Immature natural killer cell (primary cell): ENCODE results near the gene LTC4S. TPM values are rescaled to one million over a fixed set of nuclear protein-coding genes. Genes with fewer than 3 reads are reported as not detected.

ENCODE experiments used
- DNase-seq, 3 donors: peaks; one replicate each; pipeline ENCODE4 v3.0.0; 2022; ENCODE audit warnings: mixed read lengths in 1 of 3
- H3K27ac Mint-ChIP-seq, 6 donors: one replicate each; pipeline ENCODE4 v1.8.0; 2020; ENCODE audit warnings: mixed read lengths in 6 of 6, mild to moderate bottlenecking in 5 of 6, inconsistent platforms in 4 of 6, moderate library complexity in 3 of 6
- H3K27me3 Mint-ChIP-seq, 3 donors: one replicate each; pipeline ENCODE4 v1.8.0; 2020 to 2021; ENCODE audit warnings: low read depth in 3 of 3, mild to moderate bottlenecking in 3 of 3, mixed read lengths in 3 of 3, moderate library complexity in 3 of 3, inconsistent platforms in 1 of 3
- H3K36me3 Mint-ChIP-seq, 3 donors: one replicate each; pipeline ENCODE4 v1.8.0; 2020; ENCODE audit warnings: mixed read lengths in 3 of 3, inconsistent platforms in 2 of 3, mild to moderate bottlenecking in 2 of 3
- H3K4me1 Mint-ChIP-seq, 2 donors: one replicate each; pipeline ENCODE4 v1.8.0; 2020; ENCODE audit warnings: inconsistent platforms in 2 of 2, mild to moderate bottlenecking in 2 of 2, mixed read lengths in 2 of 2, moderate library complexity in 1 of 2
- H3K4me3 Mint-ChIP-seq, 5 donors: one replicate each; pipeline ENCODE4 v1.8.0; 2020; ENCODE audit warnings: mild to moderate bottlenecking in 5 of 5, mixed read lengths in 5 of 5, inconsistent platforms in 3 of 5, moderate library complexity in 3 of 5
- H3K9me3 Mint-ChIP-seq, 6 donors: one replicate each; pipeline ENCODE4 v1.8.0; 2020; ENCODE audit warnings: mild to moderate bottlenecking in 6 of 6, mixed read lengths in 6 of 6, inconsistent platforms in 4 of 6, moderate library complexity in 3 of 6
- polyA plus RNA-seq, 3 donors: library from polyadenylated mRNA; unstranded; fragments of 300-500 nt; fragmentation: Illumina TruSeq; gene quantifications; one replicate each; pipeline ENCODE4 v1.2.3, GENCODE V29; 2021

The LTC4S gene
- polyA plus RNA-seq, 3 donors from 2014 or later = 2.3 to 5.8 (median 5.8) TPM

DNA sequence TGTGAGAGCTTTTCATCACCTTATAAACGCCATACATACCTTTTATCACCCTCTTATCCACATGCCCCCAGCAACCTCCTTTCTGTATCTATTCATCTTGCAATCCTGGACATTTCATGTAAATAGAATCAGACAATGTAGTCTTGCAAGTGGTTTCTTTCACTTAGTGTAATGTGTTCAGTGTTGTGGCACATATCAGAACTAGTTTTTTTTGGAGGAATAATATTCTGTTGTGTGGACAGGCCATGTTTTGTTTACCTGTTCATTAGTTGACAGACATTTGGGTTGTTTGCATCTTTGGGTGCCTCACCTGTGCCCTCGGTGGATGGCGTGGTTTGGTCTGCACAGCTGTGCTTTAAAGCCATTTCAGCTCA is 28.3 kb downstream of the LTC4S start:
- DNase-seq = no peak
- peak overlapping the region; percentile 95 to 100 (median 100) for H3K27ac Mint-ChIP-seq

DNA sequence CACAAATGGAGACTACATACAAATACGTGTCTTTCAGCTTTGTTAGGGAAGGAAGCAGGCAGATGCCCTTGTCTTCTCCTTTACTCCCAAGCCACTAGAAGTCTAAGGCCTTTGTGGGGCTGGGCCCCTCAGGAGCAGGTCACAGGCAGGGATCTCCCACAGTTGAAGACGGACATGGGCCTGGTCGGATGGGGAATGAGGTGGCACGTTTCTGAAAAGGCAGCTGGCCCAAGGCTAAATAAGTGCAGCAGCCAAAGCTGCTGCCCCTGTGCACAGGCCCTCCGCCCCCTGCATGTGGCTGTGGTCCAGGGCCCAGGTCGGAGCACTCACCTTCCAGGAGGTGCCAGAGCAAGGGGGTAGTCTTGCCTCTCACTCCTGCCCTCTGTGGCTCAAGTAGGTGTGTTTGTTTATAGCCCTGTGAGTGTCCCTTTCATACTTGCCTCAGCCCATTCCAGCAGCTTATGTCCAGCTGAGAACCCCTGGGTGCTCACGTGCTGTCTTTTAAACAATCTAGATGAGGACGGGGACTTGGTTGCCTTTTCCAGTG is 28.7 kb downstream of the LTC4S start:
- H3K36me3 Mint-ChIP-seq = peaks cover 3 to 18% (median 4%) of the 10 kb centered on the region in 3 donors
- peaks cover 55 to 62% of the 10 kb centered on the region in 2 donors for H3K4me1 Mint-ChIP-seq
- peaks cover 26 to 41% (median 33%) of the 10 kb centered on the region in 3 donors for H3K27me3 Mint-ChIP-seq
- peak overlapping the region; percentile 93 to 99 (median 96) for H3K4me3 Mint-ChIP-seq
- DNase-seq = no peak
- peak overlapping the region; percentile 95 to 100 (median 100) for H3K27ac Mint-ChIP-seq
- H3K9me3 Mint-ChIP-seq = no peaks in the 10 kb centered on the region

More for the DNA sequence above, 28.3 kb downstream of the LTC4S start:
- H3K4me1 Mint-ChIP-seq = peaks cover 57 to 60% of the 10 kb centered on the region in 2 donors
- H3K9me3 Mint-ChIP-seq = no peaks in the 10 kb centered on the region
- peaks cover 3 to 16% (median 4%) of the 10 kb centered on the region in 3 donors for H3K36me3 Mint-ChIP-seq
- H3K27me3 Mint-ChIP-seq = peaks cover 26 to 40% (median 33%) of the 10 kb centered on the region in 3 donors
- peak overlapping the region; percentile 93 to 99 (median 96) for H3K4me3 Mint-ChIP-seq

DNA sequence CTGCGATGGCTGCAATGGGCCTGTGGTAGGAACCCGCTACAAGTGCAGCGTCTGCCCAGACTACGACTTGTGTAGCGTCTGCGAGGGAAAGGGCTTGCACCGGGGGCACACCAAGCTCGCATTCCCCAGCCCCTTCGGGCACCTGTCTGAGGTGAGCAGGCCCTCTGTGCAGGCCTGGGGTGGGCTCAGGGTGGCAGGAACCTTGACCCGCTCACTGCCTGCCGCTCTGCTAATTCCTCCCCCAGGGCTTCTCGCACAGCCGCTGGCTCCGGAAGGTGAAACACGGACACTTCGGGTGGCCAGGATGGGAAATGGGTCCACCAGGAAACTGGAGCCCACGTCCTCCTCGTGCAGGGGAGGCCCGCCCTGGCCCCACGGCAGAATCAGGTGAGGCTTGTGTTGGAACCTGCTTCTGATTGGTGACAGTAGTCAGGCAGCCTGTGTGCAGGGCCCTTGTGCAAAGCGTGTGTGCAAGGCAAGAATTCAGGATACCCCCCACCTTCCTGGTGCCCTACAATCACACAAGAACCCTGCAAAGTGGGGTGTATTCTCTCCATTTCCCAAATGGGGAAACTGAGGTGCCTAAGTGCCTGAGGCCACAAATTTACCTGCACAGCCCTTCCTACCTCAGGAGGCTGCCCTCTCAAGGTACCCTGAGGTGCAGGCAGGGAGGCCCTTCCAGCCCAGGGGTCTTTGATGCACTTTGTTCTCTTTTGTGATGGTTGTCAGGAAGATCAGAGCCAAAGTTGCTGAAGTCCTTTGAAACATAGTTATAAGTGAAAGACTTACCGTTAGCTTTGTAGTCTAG is 30.4 kb downstream of the LTC4S start:
- Mint-ChIP-seq H3K4me3 (no peak overlapping the region), H3K27me3 (peaks cover 23 to 33% (median 24%) of the 10 kb centered on the region in 3 donors), H3K36me3 (peaks cover 7 to 29% (median 8%) of the 10 kb centered on the region in 3 donors), H3K4me1 (peaks cover 48 to 62% of the 10 kb centered on the region in 2 donors), H3K27ac (peak overlapping the region in 3 of 6 donors; percentile 40 to 65 (median 58)), H3K9me3 (no peaks in the 10 kb centered on the region)
- no peak for DNase-seq

DNA sequence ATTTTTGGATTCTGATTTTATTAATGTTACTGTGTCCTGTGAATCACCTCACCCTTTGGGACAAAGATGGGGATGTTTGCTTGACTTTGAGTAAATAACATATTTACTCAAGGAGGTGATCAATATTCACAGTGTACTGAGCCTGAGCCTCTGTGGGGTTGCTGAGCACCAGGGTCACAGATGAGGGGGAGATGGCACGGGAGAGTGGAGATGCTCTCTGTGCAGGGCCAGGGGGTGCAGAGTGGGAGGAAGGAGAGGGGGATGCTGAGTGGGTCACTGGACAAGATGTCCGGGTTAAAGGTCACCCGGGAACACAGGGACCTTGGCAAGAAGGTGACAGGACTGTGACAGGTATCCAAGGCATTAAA is 30.9 kb downstream of the LTC4S start:
- peaks cover 23 to 31% (median 24%) of the 10 kb centered on the region in 3 donors for H3K27me3 Mint-ChIP-seq
- H3K9me3 Mint-ChIP-seq = no peaks in the 10 kb centered on the region
- DNase-seq = no peak
- no peak overlapping the region for H3K4me3 Mint-ChIP-seq
- H3K4me1 Mint-ChIP-seq = peaks cover 46 to 60% of the 10 kb centered on the region in 2 donors
- H3K27ac Mint-ChIP-seq = peak overlapping the region in 3 of 6 donors; percentile 40 to 65 (median 58)
- peaks cover 7 to 35% (median 8%) of the 10 kb centered on the region in 3 donors for H3K36me3 Mint-ChIP-seq

DNA sequence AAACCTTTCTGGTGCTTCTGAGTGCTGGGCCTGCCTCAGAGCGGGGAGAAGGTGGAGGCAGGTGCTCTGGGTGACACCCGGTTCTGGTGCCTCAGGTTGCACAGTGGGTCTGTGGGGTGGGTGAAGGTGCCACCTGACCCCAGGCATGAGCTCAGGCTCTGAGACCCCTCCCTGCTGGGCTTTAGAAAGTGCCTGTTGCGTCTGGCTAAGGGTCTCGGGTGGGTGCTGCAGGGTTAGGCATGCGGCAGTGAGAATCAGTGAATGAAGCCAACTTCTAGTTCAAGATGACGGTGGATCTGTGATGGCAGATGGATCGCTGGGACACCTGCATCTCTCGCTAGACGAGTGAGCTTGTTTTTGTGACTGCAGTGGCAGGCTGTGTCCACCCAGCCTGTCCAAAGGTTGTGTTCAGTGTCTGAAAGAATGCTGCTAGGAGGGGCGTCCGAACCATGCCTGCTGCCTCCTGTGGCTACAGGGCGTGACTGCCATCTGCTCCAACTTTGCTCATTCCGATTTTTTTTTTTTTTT is 31.9 kb downstream of the LTC4S start:
- Mint-ChIP-seq H3K4me1 (peaks cover 40 to 58% of the 10 kb centered on the region in 2 donors), H3K4me3 (no peak overlapping the region), H3K9me3 (no peaks in the 10 kb centered on the region), H3K36me3 (peaks cover 8 to 41% (median 8%) of the 10 kb centered on the region in 3 donors), H3K27me3 (peaks cover 15 to 22% (median 16%) of the 10 kb centered on the region in 3 donors), H3K27ac (no peak overlapping the region)
- DNase-seq = no peak

DNA sequence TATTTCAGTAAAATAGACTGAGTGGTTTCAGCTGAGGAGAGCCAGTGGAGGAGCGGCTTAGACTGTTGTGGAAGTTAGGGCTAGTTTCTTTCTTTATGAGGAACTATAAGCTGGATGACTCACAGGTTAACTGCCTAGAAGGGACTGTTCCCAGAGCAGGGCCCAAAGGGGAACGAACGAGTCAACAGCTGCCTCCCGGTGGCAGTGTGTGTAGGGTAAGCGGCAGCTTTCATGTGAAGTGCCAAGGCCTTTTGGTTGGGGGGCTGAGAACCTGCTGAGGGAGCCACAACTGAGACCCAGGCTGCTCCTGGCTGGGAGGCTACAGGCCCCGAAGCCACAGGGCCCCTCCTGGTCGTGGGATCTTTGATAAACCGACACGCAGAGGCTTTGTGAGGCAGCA is 33.9 kb downstream of the LTC4S start:
- Mint-ChIP-seq H3K4me1 (peaks cover 31 to 47% of the 10 kb centered on the region in 2 donors), H3K9me3 (no peaks in the 10 kb centered on the region), H3K27ac (peak overlapping the region in 2 of 6 donors; percentile 17 to 51), H3K4me3 (no peak overlapping the region), H3K36me3 (peaks cover 12 to 50% (median 13%) of the 10 kb centered on the region in 3 donors), H3K27me3 (peaks cover 8 to 12% (median 10%) of the 10 kb centered on the region in 3 donors)
- DNase-seq = no peak

DNA sequence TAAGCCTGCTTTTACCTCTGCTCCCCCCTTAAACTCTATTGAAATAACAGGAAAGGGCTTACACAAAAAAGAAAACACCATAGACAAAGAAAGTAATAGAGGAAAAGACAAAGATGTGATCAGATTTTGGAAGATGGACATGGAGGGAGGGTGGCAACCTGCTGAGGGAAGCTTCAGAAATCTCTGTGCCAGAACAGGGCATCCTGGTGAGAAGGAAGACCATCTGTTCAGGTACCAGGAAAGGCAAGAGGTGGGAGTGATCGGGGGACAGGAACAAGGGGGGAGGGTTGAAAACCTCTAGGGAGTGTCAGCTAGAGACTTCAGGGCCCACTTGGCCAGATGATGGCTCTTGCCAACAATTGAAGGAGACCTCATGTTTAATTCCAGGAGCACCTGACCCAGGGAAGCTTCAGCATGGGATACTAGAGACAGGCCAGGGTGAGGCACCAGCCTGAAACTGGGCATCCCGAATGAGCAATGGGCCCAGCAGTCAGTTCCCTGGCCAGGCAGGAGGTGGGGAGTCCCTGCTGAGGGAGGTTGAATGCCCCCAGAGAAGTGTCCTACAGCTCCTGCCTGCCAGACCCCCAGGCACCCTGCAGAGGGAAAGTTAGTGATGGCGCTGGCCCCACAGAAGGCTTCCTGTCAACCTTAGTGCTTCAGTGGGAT is 35.1 kb downstream of the LTC4S start:
- Mint-ChIP-seq H3K4me3 (no peak overlapping the region), H3K4me1 (peaks cover 22 to 37% of the 10 kb centered on the region in 2 donors), H3K27me3 (peaks cover 5 to 12% (median 10%) of the 10 kb centered on the region in 3 donors), H3K36me3 (peaks cover 18 to 54% (median 18%) of the 10 kb centered on the region in 3 donors), H3K9me3 (no peaks in the 10 kb centered on the region), H3K27ac (peak overlapping the region; percentile 54 to 84 (median 72))
- no peak for DNase-seq

DNA sequence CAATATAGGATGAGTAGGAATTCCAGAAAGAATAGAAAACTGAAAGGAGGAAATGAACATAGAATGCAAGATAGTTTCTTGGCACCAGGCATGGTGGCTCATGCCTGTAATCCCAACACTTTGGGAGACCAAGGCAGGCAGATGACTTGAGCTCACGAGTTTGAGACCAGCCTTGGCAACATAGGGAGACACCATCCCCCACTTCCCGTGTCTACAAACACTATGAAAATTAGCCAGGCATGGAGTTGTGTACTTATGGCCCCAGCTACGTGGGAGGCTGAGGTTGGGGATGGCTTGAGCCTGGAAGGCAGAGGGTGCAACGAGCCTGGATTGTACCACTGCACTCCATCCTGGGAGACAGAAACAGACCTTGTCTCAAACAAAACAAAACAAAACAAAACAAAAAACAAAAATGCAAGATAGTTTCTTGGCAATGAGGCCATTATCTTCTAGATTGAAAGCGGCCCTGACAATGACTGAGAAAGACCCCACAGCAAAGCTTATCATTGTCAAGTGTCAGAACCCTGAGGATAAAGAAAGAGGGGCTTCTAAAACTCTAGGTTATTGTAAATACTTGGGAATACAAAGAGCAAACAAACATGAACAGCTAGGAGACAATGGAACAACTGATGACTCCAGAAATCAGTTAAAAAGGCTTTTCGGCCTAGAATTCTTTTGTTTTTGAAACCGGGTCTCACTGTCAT is 36.1 kb downstream of the LTC4S start:
- Mint-ChIP-seq H3K27me3 (peaks cover 5 to 10% (median 10%) of the 10 kb centered on the region in 3 donors), H3K27ac (peak overlapping the region in 5 of 6 donors; percentile 32 to 68 (median 57)), H3K4me3 (no peak overlapping the region), H3K4me1 (peaks cover 16 to 31% of the 10 kb centered on the region in 2 donors), H3K36me3 (peaks cover 18 to 50% (median 18%) of the 10 kb centered on the region in 3 donors), H3K9me3 (no peaks in the 10 kb centered on the region)
- no peak for DNase-seq

DNA sequence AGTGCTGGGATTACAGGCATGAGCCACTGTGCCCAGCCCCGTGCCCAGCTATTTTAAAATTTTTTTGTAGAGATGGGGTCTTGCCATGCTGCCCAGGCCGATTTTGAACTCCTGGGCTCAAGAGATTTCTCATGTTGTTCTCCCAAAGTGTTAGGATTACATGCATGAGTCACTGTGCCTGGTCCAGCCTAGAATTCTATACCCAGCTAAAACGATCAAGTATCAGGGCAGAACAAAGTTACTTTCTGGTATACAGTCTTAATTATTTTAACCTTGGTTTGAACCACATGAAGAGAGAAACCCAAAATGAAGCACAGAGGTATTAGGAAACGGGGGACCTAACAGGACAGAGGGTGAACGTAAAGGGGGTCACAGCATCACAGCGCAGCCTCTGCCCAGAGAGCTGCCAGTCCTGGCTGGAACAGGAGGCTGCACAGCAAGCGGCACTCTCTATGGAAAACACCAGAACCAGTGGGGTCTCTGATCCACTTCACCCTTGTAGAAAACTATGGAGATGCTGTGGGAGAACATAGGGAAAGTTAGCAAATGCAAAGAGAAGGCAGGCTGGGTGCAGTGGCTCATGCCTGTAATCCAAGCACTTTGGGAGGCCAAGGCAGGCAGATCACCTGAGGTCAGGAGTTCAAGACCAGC is 37.2 kb downstream of the LTC4S start:
- Mint-ChIP-seq H3K4me3 (no peak overlapping the region), H3K9me3 (no peaks in the 10 kb centered on the region), H3K4me1 (peaks cover 16 to 29% of the 10 kb centered on the region in 2 donors), H3K36me3 (peaks cover 20 to 50% (median 20%) of the 10 kb centered on the region in 3 donors), H3K27me3 (peaks cover 0 to 10% (median 7%) of the 10 kb centered on the region in 3 donors), H3K27ac (peak overlapping the region in 3 of 6 donors; percentile 34 to 52 (median 36))
- DNase-seq = no peak

DNA sequence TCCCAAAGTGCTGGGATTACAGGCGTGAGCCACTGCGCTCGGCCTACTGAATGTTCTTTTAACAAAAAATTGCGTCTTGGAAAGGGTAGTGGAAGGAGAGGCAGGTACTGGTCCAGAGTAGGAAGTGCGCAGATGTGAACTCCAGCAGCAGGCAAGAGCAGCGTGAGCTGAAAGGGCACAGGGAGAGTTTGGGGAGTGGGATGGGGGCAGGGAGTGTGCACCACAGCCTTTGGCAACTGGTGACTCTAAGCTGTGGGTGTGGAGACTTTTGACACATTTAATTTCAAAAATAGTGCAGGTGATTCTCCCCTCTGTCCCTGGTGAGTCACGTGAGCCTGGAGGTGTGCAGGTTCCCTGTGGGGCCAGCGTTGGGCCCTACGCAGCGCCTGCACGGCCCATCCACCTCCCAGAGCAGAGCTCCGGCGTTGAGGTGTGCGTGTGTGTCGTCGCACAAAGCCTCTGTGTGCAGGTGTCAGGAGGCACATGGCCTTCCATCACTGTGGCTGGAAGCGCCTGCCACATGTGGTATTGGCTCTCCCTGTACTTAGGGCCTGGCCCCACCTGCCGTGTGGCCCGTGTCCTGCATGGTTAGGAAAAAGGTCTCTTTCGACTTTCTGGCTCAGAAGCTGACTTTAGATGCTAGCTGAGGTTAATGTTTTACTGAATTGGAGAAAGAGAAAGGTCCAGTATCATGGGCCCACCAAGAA is 38.4 kb downstream of the LTC4S start:
- Mint-ChIP-seq H3K4me3 (no peak overlapping the region), H3K36me3 (peaks cover 18 to 57% (median 25%) of the 10 kb centered on the region in 3 donors), H3K27me3 (peaks cover 4 to 11% (median 7%) of the 10 kb centered on the region in 3 donors), H3K4me1 (peaks cover 25 to 36% of the 10 kb centered on the region in 2 donors), H3K27ac (peak overlapping the region in 2 of 6 donors; percentile 49 to 72), H3K9me3 (no peaks in the 10 kb centered on the region)
- DNase-seq = no peak

DNA sequence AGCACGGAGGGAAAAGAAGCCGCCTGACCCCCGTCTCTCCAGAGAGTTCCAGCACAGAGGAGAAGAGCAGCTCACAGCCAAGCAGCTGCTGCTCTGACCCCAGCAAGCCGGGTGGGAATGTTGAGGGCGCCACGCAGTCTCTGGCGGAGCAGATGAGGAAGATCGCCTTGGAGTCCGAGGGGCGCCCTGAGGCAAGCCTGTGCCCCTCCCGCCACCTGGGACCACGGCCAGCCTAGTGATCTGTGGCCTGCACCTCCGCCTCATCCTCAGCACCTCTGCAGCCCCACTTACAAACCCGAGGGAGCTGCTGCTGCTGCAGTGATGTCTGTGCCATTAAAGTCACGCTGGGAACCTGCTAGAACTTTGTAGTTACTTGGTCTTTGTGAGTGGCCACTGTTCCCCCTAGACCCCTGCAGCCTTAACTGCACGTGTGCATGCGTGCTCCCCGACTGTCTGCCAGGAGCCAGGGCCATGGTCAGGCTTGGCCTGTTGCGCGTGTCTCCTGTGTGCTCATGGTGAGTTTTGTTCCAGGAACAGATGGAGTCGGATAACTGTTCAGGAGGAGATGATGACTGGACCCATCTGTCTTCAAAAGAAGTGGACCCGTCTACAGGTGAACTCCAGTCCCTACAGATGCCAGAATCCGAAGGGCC is 39.4 kb downstream of the LTC4S start:
- H3K27me3 Mint-ChIP-seq = peaks cover 4 to 10% (median 7%) of the 10 kb centered on the region in 3 donors

DNA sequence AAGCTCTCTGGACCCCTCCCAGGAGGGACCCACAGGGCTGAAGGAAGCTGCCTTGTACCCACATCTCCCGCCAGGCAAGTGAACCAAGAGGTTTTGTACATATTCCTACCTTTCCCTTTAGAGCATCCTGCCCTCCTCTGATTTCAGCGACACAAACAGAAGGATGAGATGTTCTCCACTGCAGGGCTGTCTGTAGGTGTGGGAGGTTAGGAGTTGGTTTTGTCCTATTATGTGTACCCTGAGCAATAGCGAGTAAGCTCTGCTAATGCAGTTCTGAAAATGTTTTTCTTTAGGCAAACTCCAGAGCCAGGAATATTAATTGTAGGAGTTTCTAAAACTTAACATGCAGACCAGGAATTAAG is 39.9 kb downstream of the LTC4S start:
- Mint-ChIP-seq H3K27me3 (peaks cover 4 to 10% (median 7%) of the 10 kb centered on the region in 3 donors), H3K4me3 (no peak overlapping the region), H3K4me1 (peaks cover 26 to 29% of the 10 kb centered on the region in 2 donors), H3K9me3 (no peaks in the 10 kb centered on the region), H3K36me3 (peaks cover 14 to 48% (median 23%) of the 10 kb centered on the region in 3 donors), H3K27ac (peak overlapping the region in 3 of 6 donors; percentile 40 to 83 (median 53))
- no peak for DNase-seq

More for the DNA sequence above, 39.4 kb downstream of the LTC4S start:
- H3K4me3 Mint-ChIP-seq = no peak overlapping the region
- peaks cover 14 to 51% (median 23%) of the 10 kb centered on the region in 3 donors for H3K36me3 Mint-ChIP-seq
- DNase-seq = no peak
- no peaks in the 10 kb centered on the region for H3K9me3 Mint-ChIP-seq
- peaks cover 29 to 33% of the 10 kb centered on the region in 2 donors for H3K4me1 Mint-ChIP-seq
- H3K27ac Mint-ChIP-seq = peak overlapping the region in 4 of 6 donors; percentile 26 to 83 (median 46)
